Measurements from ENCODE around the gene SIGMAR1.

The SIGMAR1 gene

DNA sequence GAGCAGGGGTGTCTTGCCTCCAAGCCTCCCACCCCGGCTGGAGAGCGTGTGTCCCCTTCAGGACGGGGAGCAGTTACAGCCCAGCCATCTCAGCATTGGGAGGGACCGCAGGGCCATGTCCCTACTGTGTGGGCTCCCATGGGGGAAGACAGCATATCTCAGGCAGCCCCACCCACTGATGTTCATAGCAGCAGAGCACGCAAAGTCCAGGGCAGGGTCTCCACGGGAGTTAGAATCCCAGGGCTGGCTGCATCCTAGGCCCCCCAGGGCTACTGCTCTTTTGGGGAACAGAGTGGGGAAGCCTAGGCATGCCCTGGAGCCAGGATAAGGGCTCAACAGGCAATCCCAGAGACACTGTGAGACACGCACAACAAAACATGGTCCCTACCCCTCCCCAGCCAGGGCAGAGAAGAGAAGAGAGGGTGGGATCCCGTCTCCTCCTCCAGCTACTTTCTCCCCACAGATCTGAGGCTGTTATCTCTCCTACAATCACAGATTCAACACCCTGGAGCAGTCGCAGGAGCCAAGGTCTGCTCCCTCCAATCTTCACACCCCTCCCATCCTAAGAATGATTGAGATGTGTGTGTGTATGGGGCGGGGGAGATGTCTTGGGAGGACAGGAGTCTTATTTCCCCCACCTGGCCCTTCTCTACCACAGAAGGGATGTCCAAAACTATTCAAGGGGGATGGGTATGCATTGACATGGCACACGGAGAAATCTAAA is 51.5 kb downstream of the SIGMAR1 start:
- DNase-seq (ENCODE audit: low read depth, low spot score), result no peak
- no peak overlapping the region for H3K27ac ChIP-seq

GRCh38 chr9:34584970-34585369 is 52.6 kb downstream of the SIGMAR1 start:
- H3K27ac ChIP-seq, result no peak overlapping the region
- no peak for DNase-seq (ENCODE audit: low read depth, low spot score)

Measured in epithelial cell of prostate (primary cell).